Subcutaneous adipose tissue (tissue), 4 donors: ENCODE data around the gene PLA2G2D. TPM values are rescaled to one million over a fixed set of nuclear protein-coding genes. Genes with fewer than 3 reads are reported as not detected.

Experiments
- CTCF ChIP-seq: fragments of 450-650 bp; IDR thresholded peaks from one replicate; pipeline ENCODE4 v1.5.1; 2016; ENCODE audit warnings: low read depth, mild to moderate bottlenecking, control low read depth, antibody characterized with exemption, moderate library complexity
- total RNA-seq, 4 donors: library from RNA; depleted of rRNA; stranded (reverse); fragments of >200 nt; gene quantifications; one replicate each; pipeline ENCODE4 v1.1.0, GENCODE V29; 2016

Gene PLA2G2D
- total RNA-seq, 4 donors from 2014 or later: 0.17 TPM; not detected in 3

GRCh38 chr1:20100632-20101355 is 18.5 kb downstream of the PLA2G2D start:
- TF ChIP-seq CTCF: no peak

- TF ChIP-seq CTCF: no peak
These were observed 19.8 kb downstream of the PLA2G2D start for GRCh38 chr1:20099533-20099932.

GRCh38 chr1:20096840-20097447 is 22.4 kb downstream of the PLA2G2D start:
- TF ChIP-seq CTCF: no peak

GRCh38 chr1:20095564-20096434 is 23.5 kb downstream of the PLA2G2D start:
- no peak for TF ChIP-seq CTCF

- no peak for TF ChIP-seq CTCF
These were observed 25.4 kb downstream of the PLA2G2D start for GRCh38 chr1:20093940-20094391.

- no peak for TF ChIP-seq CTCF
These were observed 26.0 kb downstream of the PLA2G2D start for GRCh38 chr1:20093303-20093702.

- no peak for TF ChIP-seq CTCF
These were observed 28.7 kb downstream of the PLA2G2D start for GRCh38 chr1:20090641-20091040.
